HepG2 (cell line): ENCODE measurements around the gene FBXO24. TPM values are rescaled to one million over a fixed set of nuclear protein-coding genes. Genes with fewer than 3 reads are reported as not detected.

Source experiments
- HMGA1 ChIP-seq: sonication (generic); formaldehyde crosslinking; conservative IDR thresholded peaks from 2 replicates; pipeline ENCODE4 v1.4.0; 2020; ENCODE audit warnings: missing genetic modification reagents
- KAT2B ChIP-seq: fragments of 150-350 bp; IDR thresholded peaks from 2 replicates; pipeline ENCODE4 v1.6.1; 2014; ENCODE audit warnings: low read depth, low read length, borderline replicate concordance
- KDM6A ChIP-seq: IDR thresholded peaks from 2 replicates; pipeline ENCODE4 v1.6.1; 2016; ENCODE audit warnings: low read depth
- MTF2 ChIP-seq: sonication (generic); formaldehyde crosslinking; IDR thresholded peaks from 2 replicates; pipeline ENCODE4 v1.5.0; 2020; ENCODE audit warnings: missing genetic modification reagents, borderline replicate concordance
- NONO ChIP-seq, 2 experiments: fragments of 450-650 bp in 1 of 2; sonication (generic) in 1 of 2; formaldehyde crosslinking in 1 of 2; IDR thresholded peaks in 1 of 2; conservative IDR thresholded peaks in 1 of 2; 2 replicates each; pipeline versions ENCODE4 v1.6.1 to v1.8.0; 2017 to 2022; ENCODE audit warnings: mild to moderate bottlenecking in 1 of 2, missing genetic modification reagents in 1 of 2, moderate library complexity in 1 of 2
- RXRB ChIP-seq: IDR thresholded peaks from 2 replicates; pipeline ENCODE4 v1.6.1; 2016; ENCODE audit warnings: borderline replicate concordance, missing genetic modification reagents, missing compliant biosample characterization
- THYN1 ChIP-seq: sonication (generic); formaldehyde crosslinking; IDR thresholded peaks from 2 replicates; pipeline ENCODE4 v1.8.1; 2023; ENCODE audit warnings: low read depth, mild to moderate bottlenecking, moderate library complexity, missing genetic modification reagents, borderline replicate concordance
- ZBTB25 ChIP-seq: IDR thresholded peaks from 2 replicates; pipeline ENCODE4 v1.6.1; 2018; ENCODE audit warnings: missing genetic modification reagents
- ZBTB3 ChIP-seq: sonication (generic); formaldehyde crosslinking; IDR thresholded peaks from 2 replicates; pipeline ENCODE4 v1.4.0; 2020; ENCODE audit warnings: low read depth, mild to moderate bottlenecking, moderate library complexity, missing genetic modification reagents, borderline replicate concordance
- ZNF256 ChIP-seq: sonication (generic); formaldehyde crosslinking; conservative IDR thresholded peaks from 2 replicates; pipeline ENCODE4 v1.4.0; 2020; ENCODE audit warnings: missing genetic modification reagents
- ZNF296 ChIP-seq: sonication (generic); formaldehyde crosslinking; conservative IDR thresholded peaks from 2 replicates; pipeline ENCODE4 v1.5.0; 2020; ENCODE audit warnings: mild to moderate bottlenecking, missing genetic modification reagents
- ZNF331 ChIP-seq: sonication (generic); formaldehyde crosslinking; IDR thresholded peaks from 2 replicates; pipeline ENCODE4 v1.4.0; 2020; ENCODE audit warnings: missing genetic modification reagents
- ZNF569 ChIP-seq: sonication (generic); formaldehyde crosslinking; IDR thresholded peaks from 2 replicates; pipeline ENCODE4 v1.5.0; 2020; ENCODE audit warnings: mild to moderate bottlenecking, missing genetic modification reagents, moderate library complexity, borderline replicate concordance
- ZNF780A ChIP-seq: sonication (generic); formaldehyde crosslinking; IDR thresholded peaks from 2 replicates; pipeline ENCODE4 v1.8.0; 2022; ENCODE audit warnings: mild to moderate bottlenecking, missing genetic modification reagents, moderate library complexity
- polyA plus RNA-seq, 8 experiments: library from polyadenylated mRNA; depleted of rRNA in 3 of 8; stranded (reverse) in 7 of 8; unstranded in 1 of 8; fragments of >200 nt; fragmentation: Illumina TruSeq in 4 of 8; extraction: Trizol in 4 of 8; gene quantifications; 2 replicates each; pipeline versions ENCODE4 v1.2.1 to v1.2.3, GENCODE V29; 2011 to 2016; ENCODE audit warnings: low read depth in 4 of 8, missing spikeins in 1 of 8, mixed read lengths in 1 of 8; ENCODE audit not compliant: insufficient read depth in 1 of 8
- total RNA-seq, 5 experiments: library from RNA; depleted of rRNA; stranded (reverse); fragments of >200 nt; fragmentation: Illumina TruSeq; extraction: Trizol; gene quantifications; 2 replicates each; pipeline ENCODE4 v1.2.3, GENCODE V29; 2016; ENCODE audit warnings: low read depth in 1 of 5
- TF ChIP-seq, protein P1 (sequence below): sonication (generic); formaldehyde crosslinking; IDR thresholded peaks from 2 replicates; pipeline ENCODE4 v1.4.0; 2020; ENCODE audit warnings: mild to moderate bottlenecking, missing genetic modification reagents
- TF ChIP-seq, protein P2 (sequence below): sonication (generic); formaldehyde crosslinking; IDR thresholded peaks from 2 replicates; pipeline ENCODE4 v1.5.1; 2020; ENCODE audit warnings: missing genetic modification reagents, mild to moderate bottlenecking, borderline replicate concordance

FBXO24 gene
- total and polyA plus RNA-seq, 2 of the 13 experiments (the other 11 are each of a cell fraction or from before 2014, with no cell fraction given) = 0.20 to 0.55 TPM

DNA sequence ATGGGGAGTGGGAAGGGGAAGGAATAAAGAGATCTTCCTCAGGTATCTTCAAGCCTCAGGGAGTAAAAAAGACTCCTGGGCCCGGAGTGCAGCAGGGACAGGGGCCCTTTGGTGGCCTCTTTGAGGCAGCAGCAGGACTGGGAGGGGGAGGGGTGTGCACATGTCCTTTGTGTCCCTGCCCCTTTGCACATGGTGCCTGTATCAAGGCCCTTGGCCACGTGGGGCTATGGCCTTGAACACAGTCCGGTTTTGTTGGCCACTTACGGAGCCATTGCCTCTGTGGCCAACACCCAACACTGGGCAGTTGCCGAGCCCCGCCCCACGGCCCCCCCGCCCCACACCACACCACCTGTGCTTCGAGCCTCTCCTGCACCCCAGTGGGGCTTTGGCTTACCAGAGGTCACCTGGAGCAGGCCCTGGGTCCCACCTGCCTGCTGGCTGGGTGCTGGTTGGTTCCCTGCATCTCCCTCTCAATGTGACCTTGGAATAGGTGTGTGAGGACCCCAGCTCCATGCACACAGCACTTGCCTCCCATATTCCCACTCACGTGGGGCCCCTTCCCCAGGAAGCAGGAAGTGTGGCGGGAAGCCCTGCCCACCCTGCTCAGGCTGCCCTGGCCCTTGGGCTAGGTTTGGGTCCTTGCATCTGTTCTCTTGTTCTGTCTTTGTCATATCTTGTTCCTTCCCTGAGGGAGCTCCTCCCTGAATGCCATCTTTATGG lies 17.8 kb upstream of the FBXO24 start (continued):
- TF ChIP-seq, protein P1, sequence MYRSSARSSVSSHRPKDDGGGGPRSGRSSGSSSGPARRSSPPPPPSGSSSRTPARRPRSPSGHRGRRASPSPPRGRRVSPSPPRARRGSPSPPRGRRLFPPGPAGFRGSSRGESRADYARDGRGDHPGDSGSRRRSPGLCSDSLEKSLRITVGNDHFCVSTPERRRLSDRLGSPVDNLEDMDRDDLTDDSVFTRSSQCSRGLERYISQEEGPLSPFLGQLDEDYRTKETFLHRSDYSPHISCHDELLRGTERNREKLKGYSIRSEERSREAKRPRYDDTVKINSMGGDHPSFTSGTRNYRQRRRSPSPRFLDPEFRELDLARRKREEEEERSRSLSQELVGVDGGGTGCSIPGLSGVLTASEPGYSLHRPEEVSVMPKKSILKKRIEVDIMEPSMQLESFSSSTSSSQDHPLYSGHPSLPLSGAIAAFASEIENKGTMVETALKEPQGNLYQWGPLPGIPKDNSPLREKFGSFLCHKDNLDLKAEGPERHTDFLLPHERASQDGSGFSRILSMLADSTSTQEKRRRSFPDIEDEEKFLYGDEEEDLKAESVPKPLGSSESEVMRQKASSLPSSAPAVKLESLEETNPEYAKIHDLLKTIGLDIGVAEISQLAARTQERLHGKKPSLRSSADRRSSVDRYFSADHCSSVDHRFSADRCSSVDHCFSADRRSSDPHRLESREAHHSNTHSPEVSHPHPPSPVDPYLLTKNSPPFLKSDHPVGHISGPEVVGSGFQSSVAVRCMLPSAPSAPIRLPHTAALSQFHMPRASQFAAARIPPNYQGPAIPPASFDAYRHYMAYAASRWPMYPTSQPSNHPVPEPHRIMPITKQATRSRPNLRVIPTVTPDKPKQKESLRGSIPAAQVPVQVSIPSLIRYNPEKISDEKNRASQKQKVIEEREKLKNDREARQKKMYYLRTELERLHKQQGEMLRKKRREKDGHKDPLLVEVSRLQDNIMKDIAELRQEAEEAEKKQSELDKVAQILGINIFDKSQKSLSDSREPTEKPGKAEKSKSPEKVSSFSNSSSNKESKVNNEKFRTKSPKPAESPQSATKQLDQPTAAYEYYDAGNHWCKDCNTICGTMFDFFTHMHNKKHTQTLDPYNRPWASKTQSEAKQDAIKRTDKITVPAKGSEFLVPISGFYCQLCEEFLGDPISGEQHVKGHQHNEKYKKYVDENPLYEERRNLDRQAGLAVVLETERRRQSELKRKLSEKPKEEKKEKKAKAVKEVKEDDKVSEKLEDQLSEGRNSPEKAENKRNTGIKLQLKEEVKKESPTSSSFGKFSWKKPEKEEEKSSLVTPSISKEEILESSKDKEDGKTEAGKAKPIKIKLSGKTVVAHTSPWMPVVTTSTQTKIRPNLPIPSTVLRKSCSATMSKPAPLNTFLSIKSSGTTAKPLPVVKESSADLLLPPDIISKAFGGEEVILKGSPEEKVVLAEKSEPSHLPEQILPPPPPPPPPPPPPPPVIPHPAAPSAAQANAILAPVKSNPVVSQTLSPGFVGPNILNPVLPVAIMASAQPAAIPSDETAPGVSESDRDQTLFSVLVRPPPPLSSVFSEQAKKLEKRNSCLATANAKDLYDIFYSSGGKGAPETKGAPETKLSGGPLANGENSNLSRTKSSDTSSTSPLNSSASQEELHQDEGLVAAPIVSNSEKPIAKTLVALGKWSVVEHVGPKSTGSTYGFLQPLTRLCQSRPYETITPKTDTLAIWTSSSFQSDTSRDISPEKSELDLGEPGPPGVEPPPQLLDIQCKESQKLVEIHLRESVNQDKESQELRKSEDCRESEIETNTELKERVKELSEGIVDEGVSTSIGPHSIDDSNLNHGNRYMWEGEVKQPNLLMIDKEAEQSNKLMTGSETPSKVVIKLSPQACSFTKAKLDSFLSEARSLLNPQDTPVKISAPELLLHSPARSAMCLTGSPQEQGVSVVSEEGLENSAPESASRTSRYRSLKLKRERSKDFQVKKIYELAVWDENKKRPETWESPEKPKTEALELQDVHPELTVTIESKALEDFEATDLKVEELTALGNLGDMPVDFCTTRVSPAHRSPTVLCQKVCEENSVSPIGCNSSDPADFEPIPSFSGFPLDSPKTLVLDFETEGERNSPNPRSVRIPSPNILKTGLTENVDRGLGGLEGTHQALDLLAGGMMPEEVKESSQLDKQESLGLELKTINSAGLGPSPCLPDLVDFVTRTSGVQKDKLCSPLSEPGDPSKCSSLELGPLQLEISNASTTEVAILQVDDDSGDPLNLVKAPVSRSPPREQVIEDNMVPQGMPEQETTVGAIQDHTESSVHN (CRISPR knock-in tag) = peak; percentile 78; the same call in 1 of the 2 replicates
- TF ChIP-seq MTF2 = no peak
- 0 out of 2 replicates have a peak, but pooled peaks have one; percentile 57 for TF ChIP-seq ZNF256
- peak; percentile 81 for TF ChIP-seq RXRB
- peak; percentile 85; the same call in 1 of the 2 replicates for TF ChIP-seq KDM6A (CRISPR knock-in tag)
- peak; percentile 67; the same call in 1 of the 2 replicates for TF ChIP-seq THYN1
- TF ChIP-seq, protein P2, sequence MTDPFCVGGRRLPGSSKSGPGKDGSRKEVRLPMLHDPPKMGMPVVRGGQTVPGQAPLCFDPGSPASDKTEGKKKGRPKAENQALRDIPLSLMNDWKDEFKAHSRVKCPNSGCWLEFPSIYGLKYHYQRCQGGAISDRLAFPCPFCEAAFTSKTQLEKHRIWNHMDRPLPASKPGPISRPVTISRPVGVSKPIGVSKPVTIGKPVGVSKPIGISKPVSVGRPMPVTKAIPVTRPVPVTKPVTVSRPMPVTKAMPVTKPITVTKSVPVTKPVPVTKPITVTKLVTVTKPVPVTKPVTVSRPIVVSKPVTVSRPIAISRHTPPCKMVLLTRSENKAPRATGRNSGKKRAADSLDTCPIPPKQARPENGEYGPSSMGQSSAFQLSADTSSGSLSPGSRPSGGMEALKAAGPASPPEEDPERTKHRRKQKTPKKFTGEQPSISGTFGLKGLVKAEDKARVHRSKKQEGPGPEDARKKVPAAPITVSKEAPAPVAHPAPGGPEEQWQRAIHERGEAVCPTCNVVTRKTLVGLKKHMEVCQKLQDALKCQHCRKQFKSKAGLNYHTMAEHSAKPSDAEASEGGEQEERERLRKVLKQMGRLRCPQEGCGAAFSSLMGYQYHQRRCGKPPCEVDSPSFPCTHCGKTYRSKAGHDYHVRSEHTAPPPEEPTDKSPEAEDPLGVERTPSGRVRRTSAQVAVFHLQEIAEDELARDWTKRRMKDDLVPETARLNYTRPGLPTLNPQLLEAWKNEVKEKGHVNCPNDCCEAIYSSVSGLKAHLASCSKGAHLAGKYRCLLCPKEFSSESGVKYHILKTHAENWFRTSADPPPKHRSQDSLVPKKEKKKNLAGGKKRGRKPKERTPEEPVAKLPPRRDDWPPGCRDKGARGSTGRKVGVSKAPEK (CRISPR knock-in tag) = no peak; the same call in 1 of the 2 replicates
- TF ChIP-seq ZBTB3 (CRISPR knock-in tag) = 0 out of 2 replicates have a peak, but pooled peaks have one; percentile 3
- TF ChIP-seq HMGA1 (CRISPR knock-in tag) = no peak
- no peak for TF ChIP-seq ZNF780A
- peak; percentile 87 for TF ChIP-seq ZNF331 (CRISPR knock-in tag)
- TF ChIP-seq KAT2B = no peak
- no peak; the same call in 1 of the 2 replicates for TF ChIP-seq ZBTB25 (CRISPR knock-in tag)
- TF ChIP-seq ZNF296 (CRISPR knock-in tag) = peak; percentile 93
- TF ChIP-seq ZNF569 (CRISPR knock-in tag) = peak; percentile 92
- no peak for TF ChIP-seq NONO (IDR thresholded peaks at IDR 0.05)
- peak; percentile 95 for TF ChIP-seq NONO (CRISPR knock-in tag; conservative IDR thresholded peaks at IDR 0.05)
